ENCODE measurements around the gene CRCP.
A peak's percentile ranks its signal among the peaks of the same experiment; 100 is the strongest.
"Not testable (repeated sequence)": the region's sequence is repeated elsewhere in the genome, so short reads cannot be mapped to it uniquely, and the experiment has no call there.

The CRCP gene

DNA sequence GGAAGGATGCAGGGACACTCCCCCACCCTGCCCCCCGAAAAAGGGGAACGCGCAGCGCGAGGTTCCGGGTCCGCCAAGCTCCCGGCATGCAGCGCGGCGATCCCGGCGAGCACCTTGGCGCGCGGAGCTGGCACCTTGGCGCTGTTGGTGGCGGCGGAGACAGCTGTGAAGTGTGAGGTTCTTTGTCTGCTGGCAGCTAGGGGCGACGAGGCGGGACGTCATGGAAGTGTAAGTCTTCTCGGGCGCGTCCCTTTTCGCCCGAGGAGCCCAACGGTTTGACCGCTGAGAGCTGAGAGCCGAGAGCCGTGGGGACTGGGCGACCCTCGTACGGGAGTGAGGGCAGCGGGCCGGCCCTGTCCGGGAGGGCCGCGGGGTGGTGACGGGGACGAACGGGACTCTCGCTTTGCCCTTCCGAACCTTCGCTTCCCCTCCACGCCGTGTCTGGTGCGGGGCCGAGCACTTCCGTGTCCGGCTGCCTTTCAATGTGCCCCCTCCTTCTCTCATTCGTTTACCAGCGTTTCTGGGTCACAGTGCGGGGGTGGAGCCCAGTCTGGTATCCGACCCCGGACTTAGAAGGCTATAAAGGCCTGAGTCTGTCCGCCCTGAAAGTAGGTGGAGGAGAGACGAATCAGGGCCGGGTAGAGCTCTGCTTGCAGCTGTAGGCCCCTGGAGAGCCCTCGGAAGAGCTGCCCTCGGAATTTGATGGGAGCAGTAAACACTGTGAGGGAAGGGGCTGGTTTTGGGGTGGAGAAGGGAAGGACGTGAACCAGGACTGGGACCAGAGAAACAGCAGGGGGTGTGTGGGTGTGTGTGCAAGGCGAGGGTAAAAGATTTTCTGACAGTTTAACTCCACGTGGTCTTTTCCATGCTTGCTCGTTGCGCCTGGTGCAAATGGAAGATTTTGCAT lies at the start of gene CRCP:
Gene CRCP (plus strand): TSS at position 105 of the 907 bp plus-strand sequence. CDS start 116 bp downstream, at position 221.
- DNase-seq, result peak; percentile 71

DNA sequence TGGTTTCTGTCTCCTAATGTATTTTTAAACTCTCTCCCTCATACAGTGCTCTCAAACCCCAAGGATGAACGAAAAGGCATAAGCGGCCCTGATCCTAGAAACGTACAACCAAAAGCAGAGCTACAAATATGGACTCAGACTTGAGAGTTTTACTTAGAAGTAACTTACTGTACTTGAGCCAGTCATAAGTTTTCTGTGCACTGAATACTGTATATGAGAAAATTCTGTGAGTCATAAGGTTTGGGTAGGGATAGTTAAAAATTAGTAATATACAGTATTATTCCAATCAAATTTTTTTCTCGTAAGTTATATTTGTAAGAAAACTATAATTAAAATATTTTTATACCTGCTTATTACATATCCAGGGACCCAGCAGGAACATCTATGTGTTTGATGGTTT lies 44.9 kb upstream of the CRCP start:
- no peak for DNase-seq

DNA sequence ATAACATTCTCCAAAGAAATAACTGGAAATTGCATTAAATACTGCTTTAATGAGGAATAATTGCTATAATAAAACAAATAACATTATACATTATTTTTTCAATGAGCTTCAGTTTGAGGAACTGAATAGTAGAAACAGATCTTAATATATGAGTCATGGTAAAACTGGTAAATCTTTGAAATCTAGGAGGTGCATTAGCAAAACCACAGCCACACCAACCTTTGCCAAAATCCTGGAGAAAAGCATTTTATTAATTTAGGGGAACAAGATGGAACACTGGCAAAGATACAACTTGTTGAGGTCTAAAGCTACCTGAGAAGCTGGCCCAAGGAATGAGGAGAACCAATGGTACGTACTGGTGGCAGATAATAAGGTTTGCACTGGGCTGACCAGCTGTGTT lies 44.4 kb upstream of the CRCP start:
- no peak for DNase-seq

DNA sequence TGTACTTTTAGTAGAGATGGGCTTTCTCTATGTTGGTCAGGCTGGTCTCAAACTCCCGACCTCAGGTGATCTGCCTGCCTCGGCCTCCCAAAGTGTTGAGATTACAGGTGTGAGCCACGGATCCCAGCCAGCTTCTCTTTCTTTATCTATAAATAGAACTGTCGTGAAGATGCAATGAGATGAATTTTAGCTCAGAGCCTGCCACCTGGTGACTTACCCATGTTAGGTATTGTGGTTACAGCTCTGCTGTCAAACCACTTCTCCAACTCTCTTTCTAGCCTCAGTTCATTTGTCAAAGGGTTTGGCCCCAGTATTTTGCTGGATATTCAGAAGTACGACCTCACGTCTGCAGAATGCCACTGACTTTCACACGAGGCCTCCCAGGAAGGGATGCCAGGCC lies 42.4 kb upstream of the CRCP start:
- DNase-seq, result not testable (repeated sequence)

DNA sequence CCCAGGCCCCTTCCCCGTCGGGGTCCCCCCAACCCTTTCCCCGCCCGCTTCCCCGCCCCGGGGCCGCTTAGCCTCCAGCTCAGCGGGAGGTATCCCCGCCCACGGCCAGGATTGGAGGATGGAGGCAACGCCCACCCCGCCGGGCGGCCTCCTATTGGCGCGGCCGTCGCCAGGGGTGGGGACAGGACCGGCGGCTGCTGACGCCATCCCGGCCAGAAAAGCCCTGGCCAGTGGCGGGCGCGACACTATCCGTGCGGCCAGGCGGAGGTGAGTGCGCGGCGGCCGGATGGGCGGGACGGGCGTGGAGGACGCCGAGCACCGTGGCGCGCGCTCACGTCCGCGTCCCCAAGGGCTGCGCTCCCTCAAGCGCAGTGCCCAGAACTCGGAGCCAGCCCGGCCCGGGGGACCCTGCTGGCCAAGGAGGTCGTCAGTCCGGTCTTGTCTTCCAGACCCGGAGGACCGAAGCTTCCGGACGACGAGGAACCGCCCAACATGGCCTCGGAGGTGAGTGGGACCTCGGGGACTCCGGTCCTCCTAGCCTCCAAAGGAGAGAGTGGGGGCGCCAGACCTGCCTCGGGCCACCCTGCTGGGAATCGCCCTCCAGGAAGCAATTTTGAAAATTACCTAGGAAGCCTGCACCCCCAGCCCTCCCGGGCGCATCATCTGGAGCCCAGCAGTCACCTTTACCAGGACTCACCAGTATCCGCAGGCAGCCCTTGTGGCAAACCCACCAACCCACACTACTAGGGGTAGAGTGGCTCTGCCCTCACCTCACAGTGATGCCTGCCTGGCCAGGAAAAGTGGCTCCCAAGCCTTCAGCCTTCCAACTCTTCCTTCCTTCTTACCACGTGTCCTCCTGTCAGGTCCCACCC lies 38.8 kb upstream of the CRCP start, which contains the start of gene ASL:
Gene ASL (plus strand): TSS at position 230 of the 872 bp plus-strand sequence. CDS start 263 bp downstream, at position 493.
- DNase-seq, result peak; percentile 88

DNA sequence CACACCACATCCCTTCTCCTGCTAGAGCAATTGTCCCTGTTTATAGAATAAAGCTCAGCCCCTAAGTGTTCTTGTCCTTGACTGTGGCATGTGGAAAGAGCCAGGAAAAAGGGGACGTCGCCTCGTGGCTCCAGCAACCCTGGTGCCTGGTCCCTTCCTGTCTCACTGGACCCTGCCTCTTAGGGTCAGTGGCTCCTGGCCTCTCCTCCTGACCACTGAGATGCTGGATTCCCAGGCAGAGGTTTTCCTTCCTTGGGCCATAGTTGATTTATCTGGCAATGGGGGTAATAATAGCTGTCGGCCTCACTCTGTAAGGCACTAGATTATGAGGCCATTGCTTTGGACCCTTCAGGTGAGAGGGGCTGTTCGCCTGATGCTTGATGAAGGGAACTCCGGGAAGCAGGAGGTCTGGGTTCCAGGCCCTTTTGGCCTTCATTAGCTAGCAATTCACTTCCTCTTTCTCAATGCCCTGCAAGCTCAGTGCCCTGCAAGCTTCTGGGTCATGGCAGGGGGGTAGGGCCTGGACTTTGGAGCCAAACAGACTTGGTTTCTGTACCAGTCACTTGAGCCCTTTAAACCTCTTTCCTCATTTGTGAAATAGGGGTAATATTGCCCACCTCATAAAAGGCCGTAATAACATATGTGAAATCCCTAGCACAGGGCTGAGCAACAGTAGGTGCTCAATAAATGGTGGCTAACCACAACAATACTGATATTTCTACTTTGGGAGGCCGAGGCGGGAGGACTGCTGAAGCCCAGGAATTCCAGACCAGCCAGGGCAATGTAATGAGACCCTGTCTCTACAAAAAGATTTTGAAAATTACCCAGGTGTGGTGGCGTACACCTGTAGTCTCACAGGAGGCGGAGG lies 38.0 kb upstream of the CRCP start:
- DNase-seq, result no peak

DNA sequence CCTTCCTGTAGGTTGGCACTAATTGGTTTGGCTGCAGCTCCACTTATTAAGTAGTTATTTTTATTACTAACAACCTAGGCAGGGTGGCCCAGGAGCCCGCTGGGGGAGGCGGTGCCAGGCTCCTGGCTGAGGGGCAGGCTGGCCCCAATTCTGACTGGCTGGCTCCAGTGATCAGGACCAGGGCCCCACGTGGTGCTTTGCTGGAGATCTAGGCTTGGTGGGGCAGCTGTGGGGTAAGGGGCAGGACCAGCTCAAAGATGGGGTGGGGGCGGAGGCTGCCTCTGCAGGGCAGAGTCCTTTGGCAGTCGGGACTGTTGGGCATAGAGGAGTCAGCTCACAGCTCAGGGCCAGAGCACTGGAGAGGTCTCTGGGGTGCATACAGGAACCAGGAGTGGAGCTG lies 36.6 kb upstream of the CRCP start:
- no peak for DNase-seq

DNA sequence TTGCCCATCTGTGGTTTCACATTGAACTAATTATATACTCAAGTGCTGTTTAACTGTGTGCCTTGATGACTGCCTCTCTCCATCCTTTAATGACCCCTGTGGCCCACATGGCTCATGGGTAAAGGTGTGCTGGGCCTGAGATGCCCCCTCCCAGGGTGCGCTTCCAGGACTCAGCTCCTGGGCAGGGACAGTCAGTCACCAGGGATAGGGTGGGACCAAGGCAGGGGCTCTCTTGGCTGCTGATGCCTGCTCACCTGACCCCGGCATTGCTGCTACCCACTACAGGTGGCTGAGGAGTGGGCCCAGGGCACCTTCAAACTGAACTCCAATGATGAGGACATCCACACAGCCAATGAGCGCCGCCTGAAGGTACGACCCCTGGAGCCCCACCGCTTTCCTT lies 32.6 kb upstream of the CRCP start:
- no peak for DNase-seq

DNA sequence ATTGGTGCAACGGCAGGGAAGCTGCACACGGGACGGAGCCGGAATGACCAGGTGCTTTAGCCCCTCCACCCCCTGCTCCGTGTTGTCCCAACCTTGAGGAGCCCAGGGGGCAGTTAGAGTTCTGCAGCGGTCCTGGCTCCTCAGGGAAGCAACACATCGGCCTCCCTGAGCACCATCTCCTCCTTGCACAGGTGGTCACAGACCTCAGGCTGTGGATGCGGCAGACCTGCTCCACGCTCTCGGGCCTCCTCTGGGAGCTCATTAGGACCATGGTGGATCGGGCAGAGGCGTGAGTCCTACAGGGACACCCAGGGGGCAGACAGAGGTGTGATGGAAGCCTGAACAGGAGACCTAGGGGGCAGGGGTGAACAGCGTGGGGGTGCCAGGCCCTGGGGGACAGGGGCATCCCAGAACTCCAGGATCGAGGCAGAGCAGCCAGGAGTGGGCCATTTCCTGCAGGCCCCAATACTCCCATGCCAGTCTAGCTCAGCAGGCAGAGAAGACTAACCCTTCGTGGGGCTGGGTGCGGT lies 31.7 kb upstream of the CRCP start:
- DNase-seq, result no peak

DNA sequence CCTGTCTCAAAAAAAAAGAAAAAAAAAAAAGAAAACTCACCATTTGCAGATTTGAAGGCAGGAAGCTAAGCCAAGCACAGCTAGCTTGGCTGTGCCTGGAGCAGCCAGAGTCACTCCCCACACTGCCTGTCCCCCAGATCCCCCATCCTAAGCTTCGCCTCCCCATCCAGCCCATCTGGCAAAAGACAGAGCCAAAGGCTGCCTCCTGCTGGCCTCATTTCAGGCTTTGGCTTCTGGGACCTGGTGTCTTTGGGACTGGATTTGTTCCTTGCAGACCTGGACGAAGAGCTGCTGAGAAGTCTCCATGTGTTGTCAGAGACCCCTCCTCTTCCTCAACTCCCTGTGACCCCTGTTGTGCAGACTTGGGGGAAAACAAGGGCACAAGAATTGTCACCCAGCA lies 31.0 kb upstream of the CRCP start:
- DNase-seq, result no peak

DNA sequence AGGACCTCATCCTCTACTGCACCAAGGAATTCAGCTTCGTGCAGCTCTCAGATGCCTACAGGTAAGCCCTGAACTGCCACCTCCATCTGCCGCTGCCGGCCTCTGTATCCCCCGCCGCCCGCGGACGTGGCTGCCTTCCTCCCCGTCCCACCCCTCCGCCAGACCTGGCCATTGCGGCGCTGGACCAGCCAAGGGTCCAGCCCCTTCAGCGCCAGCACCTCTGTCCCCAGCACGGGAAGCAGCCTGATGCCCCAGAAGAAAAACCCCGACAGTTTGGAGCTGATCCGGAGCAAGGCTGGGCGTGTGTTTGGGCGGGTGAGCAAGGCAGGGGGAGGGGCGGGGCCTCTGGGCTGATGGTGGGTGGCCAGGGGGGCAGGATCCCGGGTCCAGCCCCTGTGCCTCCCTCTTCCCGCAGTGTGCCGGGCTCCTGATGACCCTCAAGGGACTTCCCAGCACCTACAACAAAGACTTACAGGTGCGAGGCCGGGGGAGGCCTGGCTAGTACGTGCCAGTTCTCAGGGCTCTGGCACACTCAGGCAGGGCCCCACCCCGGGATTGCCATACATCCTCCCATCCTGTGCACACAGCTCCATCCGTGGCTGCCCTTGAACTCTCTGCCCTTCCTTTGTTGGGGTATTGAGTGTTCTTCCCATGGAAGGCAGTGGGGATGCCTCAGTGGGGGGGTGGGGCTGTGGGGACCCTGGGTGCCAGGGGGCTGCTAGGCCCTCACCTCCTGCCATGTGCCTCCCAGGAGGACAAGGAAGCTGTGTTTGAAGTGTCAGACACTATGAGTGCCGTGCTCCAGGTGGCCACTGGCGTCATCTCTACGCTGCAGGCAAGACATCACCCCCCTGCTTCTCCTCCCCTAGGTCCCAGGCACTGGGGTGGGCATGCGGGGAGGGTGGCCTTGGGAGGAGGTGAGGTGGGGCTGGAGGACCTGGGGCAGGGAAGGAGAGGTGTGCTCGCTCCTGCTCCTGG lies 25.5 kb upstream of the CRCP start:
- DNase-seq, result no peak

DNA sequence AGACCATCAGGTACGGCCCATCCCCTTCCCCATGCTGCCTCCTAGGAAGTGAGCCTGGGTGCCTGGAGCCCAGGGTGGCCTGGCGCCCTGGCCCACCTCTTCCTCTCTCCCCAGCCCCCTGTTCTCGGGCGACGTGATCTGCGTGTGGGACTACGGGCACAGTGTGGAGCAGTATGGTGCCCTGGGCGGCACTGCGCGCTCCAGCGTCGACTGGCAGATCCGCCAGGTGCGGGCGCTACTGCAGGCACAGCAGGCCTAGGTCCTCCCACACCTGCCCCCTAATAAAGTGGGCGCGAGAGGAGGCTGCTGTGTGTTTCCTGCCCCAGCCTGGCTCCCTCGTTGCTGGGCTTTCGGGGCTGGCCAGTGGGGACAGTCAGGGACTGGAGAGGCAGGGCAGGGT lies 22.0 kb upstream of the CRCP start:
- DNase-seq, result no peak

DNA sequence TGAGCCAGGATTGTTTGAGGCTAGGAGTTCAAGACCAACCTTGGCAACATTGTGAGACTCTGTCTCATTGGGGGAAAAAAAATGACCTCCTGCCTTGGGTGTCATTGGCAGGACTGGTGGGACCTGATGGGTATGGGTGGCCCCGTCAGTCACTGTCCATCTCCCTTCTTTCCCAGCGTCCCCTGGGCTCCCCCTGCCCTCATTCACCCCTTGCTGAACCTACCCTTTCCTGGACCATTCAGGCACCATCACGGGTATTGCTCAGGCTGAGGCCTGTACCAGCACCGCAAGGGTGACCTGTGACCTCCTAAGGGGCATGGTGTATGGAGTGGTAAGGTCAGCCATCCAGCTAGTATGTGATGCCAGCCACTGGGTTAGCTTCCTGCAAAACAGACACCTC lies 19.6 kb upstream of the CRCP start:
- no peak for DNase-seq

DNA sequence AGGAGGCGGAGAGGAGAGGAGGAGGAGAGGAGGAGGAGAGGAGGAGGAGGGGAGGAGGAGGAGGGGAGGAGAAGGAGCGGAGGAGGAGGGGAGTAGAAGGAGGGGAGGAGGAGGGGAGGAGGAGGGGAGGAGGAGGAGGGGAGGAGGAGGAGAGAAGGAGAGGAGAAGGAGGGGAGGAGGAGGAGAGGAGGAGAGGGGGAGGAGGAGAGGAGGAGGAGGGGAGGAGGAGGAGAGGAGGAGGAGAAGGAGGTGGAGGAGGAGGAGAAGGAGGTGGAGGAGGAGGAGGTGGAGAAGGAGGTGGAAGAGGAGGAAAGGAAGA lies 15.5 kb upstream of the CRCP start:
- DNase-seq, result no peak

DNA sequence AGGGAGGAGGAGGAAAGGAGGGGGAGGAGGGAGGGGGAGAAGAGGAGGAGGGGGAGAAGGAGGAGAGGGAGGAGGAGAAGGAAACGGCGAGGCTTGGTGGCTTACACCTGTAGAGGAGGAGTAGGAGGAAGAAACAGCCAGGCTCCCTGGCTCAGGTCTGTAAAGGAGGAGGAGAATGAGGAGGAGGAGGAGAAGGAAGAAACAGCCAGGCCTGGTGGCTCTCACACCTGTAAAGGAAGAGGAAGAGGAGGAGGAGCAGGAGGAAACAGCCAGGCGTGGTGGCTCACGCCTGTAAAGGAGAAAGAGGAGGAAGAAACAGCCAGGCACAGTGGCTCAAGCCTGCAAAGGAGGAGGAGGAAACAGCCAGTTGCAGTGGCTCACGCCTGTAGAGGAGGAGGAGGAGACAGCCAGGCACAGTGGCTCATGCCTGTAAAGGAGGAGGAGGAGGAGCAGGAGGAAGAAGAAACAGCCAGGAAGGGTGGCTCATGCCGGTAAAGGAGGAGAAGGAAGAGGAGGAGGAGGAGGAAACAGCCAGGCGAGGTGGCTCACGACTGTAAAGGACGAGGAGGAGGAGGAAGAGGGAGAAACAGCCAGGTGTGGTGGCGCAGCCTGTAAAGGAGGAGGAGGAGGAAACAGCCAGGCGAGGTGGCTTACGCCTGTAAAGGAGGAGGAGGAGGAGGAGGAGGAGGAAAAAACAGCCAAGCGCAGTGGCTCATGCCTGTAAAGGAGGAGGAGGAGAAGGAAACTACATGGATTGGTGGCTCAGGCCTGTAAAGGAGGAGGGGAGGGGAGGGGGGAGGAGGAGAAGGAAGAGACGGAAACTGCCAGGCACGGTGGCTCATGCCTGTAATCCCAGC lies 14.9 kb upstream of the CRCP start:
- no peak for DNase-seq

DNA sequence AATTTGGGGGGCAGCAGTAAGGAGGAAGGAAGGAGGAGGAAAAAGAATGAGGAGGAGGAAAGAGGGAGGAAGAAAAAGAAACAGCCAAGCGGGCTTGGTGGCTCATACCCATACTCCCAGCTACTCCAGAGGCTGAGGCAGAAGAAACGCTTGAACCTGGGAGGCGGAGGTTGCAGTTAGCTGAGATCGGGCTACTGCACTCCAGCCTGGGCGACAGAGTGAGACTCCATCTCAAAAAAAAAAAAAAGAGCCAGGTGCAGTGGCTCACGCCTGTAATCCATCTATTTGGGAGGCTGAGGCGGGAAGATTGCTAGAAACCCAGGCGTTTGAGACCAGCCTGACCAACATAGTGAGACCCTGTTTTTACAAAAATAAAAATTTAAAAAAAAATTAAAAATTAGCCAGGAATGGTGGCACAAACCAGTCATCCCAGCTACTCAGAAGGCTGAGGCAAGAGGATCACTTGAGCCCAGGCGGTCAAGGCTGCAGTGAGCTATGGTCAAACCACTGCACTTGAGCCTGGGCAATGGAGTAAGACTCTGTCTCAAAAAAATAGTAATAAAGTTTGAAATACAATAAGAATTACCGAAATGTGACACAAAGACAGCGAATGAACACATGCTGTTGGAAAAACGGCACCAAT lies 14.1 kb upstream of the CRCP start:
- no peak for DNase-seq

DNA sequence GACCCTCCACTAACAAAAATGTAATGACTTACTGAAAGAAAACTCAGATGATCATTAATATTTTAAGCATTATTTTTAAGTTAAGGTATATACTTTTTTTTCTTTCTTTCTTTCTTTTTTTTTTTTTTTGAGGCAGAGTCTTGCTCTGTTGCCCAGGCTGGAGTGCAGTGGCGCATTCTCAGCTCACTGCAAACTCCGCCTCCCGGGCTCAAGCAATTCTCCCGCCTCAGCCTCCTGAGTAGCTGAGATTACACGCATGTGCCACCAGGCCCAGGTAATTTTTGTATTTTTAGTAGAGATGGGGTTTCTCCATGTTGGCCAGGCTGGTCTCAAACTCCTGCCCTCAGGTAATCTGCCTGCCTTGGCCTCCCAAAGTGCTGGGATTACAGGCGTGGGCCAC lies 12.5 kb upstream of the CRCP start:
- not testable (repeated sequence) for DNase-seq

DNA sequence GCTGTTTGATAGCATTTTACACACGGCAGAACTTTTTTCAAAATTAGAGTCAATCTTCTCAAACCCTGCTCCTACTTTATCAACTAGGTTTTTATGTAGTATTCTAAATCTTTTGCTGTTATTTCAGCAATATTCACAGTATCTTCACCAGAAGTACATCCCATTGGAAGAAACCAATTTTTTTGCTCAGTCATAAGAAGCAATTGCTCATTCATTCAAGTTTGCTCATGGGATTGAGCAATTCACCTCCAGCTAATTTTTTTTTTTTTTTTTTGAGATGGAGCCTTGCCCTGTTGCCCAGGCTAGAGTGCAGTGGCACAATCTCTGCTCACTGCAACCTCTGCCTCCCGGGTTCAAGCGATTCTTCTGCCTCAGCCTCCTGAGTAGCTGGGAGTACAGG lies 10.7 kb upstream of the CRCP start:
- DNase-seq, result not testable (repeated sequence)

DNA sequence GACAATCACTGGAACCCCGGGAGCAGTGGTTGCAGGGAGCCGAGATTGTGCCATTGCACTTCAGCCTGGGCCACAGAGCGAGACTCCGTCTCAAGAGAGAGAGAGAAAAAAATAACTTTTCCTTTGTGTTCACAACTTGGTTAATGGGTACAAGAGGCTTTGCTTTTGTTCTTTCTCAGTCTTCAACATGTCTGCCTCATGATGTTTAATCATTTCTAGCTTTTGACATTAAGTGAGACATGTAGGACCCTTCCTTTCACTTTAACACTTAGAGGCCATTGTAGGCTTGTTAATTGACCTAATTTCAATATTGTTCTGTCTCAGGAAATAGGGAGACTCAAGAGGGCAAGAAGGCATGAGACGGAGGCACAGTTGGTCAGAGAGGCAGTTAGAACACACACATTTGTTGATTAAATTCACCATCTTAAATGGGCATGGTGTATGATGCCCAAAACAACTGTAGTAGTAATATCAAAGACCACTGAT lies 9.3 kb upstream of the CRCP start:
- no peak for DNase-seq

DNA sequence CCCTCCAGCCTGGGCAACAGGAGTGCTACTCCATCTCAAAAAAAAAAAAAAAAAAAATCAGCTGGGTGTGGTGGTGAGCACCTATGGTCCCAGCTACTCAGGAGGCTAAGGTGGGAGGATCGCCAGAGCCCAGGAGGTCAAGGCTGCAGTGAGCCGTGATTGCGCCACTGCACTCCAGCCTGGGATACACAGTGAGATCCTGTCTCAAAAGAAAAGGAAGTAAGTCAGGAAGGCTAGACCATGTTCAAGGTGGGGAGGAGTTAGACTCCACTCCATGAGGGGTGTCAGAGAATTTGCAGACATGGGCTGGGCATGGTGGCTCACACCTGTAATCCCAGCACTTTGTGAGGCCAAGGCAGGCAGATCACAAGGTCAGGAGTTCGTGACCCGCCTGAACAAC lies 6.2 kb upstream of the CRCP start:
- not testable (repeated sequence) for DNase-seq

Data from NK-92 treated with Interleukin-12 subunit alpha and Interleukin-12 subunit beta, amount 100 ng/mL, for 24 hours (cell line).